ENCODE measurements around the gene IL13.
A peak's percentile ranks its signal among the peaks of the same experiment; 100 is the strongest.

The IL13 gene

DNA sequence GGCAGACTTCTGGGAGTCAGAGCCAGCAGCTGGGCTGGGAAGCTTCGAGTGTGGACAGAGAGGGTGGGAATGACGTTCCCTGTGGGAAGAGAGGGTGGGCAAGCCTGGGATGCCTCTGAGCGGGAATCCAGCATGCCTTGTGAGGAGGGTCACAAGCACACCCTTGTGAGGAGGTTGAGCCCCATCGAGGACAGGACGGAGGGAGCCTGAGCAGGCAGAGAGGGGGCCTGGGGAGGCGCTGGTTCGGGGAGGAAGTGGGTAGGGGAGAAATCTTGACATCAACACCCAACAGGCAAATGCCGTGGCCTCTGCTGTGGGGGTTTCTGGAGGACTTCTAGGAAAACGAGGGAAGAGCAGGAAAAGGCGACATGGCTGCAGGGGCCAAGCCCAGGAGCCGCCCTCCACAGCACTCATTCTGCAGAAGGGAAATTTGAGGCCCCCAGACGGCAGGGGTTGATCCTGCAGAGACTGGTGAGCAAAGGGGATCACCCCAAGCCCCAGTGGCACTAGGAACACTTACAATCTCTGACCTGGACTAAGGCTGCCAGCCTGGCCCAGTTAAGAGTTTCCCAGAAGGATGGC is 1.1 kb upstream of the IL13 start:
- peak; percentile 43 for DNase-seq

DNA sequence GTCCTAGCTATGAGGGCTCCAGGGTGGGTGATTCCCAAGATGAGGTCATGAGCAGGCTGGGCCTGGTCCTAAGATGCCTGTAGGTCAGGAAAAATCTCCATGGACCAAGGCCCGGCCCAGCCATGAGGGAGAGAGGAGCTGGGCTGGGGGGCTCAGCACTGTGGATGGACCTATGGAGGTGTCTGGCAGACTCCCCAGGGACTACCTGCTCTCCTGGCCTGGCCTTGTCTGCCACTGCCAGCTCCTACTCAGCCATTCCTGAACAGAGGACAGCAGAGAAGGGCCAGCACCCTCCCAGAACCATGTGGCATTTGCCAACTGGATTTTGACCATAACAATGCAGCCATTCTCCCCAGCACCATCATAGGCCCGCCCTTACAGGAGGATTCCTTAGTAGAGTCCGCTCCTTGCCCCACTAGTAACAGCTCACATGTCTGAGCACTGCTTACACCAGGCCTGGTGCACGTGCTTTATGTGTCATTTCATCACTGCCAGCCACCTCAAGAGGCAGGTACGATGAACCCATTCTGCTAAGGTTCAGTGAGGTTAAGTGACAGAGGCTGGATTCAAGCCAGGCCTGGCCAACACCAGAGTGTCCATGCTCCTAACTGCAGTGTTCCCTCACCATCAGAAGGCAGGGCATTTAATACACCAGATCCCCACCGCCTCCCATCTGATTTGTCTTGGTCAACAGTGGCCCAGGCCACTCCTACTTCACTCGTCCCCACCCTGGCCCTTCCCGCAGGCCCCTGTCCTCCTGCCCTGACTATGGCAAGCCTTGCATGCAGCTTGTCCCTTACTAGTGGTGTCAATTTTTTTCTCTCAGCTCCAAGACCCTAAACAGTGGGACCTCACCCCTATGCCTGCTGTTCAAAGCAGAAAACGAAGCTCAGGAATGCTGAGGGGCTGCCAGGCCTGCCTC is 669 bp downstream of the IL13 start:
- no peak for DNase-seq

- no peak for DNase-seq
Measured at GRCh38 chr5:132659598-132660493, 1.9 kb downstream of the IL13 start.

DNA sequence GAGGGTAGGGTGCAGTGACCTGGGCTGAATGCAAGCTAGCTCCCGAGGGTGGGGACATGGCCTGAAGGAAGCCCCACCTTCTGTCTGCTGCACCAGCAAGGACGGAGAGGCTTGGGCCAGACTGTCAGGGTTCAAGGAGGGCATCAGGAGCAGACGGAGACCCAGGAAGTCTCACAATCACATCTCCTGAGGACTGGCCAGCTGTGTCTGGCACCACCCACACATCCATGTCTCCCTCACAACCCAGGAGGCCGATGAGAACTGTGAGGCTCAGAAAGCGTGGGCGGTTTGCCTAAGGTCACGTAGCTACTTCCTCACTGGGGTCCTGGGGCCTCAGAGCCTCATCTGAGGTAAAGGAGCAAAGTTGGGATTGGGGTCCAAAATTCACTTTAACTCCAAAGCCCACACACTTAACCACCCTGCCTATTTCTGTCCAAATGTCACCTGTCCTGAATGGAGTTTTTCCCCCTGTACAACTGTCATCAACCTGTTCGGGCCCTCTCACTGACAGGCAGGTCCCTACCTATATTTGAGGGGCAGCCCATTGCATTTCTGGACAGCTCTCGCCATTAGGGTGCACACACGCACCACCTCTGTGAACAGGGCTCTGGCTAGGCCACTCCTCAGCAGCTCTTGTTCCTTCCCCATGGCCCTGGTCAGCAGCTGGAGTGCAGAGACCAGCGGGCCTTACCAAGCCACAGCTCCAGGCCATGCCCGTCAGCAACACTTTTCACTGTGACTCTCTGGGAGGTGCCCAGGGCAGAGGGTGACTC is 3.4 kb downstream of the IL13 start:
- DNase-seq: peak; percentile 51

- peak; percentile 38 for DNase-seq
Measured at GRCh38 chr5:132662004-132662401, 4.0 kb downstream of the IL13 start.

- peak; percentile 71 for DNase-seq
Measured at GRCh38 chr5:132662925-132663770, 5.2 kb downstream of the IL13 start.

DNA sequence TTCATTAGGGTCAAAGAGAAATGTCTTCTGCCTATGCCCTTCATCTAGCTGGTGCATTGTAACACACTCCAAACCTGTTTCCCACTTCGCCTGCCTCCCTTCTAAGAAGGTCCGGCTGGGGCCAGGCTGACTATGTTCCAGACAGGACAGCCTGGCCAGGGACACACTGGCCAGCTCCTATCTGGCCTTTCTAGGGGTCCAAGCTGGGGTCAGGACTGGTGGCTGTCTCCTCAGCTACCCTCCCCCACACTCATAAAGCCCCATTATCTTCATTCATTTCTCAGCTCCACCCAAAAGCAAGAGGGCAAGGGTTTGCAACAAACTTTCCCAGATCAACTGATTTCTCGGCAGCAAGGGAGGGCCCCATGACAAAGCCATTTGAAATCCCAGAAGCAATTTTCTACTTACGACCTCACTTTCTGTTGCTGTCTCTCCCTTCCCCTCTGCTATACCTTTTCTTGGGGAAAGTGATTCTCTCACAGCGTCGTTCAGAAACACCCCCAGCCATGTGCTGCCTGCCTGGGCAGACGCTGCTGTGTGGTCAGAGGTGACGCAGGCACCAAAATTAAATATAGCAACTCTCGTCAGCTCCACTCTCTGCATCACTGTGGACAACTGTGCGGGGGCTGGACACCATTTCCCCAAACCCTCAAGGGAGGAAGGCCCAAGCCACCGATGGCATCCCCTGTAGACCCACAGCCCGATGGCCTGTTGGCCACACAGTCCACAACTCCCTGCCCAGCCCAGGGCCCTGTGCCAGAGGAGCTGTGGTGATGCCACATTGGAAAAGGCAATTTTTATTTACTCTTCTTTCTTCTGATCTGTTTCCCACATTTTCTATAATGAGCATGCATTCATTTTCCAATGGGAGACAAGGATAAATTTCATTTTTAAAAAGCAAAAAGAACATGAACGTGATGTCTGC is 6.1 kb downstream of the IL13 start:
- peak; percentile 46 for DNase-seq

DNA sequence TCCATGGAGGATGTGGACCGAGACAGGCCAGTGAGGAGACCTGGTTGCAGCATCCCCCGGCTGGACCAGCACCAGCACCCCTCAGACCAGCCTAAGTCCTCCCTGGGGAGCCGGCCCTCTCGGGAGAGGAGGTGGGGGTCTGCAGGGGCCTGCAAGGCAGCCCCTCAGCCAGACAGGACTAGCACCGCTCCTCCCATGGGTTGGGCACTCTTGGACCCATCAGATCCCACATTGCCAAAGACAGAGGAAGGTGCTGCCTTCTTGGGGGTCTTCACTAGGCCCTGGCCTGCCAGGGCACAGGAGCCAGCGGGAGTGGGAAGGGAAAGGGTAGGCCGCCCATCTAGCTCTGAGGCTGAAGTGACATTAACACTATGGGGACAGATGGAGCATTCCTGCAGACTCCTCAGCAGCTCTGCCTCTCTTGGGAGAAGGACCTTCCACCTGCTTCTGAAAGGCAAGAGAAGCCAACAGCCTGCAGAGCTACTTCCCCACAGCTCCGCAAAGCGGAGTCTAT is 6.8 kb downstream of the IL13 start:
- no peak for DNase-seq

GRCh38 chr5:132665574-132666080 is 7.7 kb downstream of the IL13 start:
- DNase-seq: no peak

- no peak for DNase-seq
Measured at GRCh38 chr5:132666310-132667123, 8.5 kb downstream of the IL13 start.

DNA sequence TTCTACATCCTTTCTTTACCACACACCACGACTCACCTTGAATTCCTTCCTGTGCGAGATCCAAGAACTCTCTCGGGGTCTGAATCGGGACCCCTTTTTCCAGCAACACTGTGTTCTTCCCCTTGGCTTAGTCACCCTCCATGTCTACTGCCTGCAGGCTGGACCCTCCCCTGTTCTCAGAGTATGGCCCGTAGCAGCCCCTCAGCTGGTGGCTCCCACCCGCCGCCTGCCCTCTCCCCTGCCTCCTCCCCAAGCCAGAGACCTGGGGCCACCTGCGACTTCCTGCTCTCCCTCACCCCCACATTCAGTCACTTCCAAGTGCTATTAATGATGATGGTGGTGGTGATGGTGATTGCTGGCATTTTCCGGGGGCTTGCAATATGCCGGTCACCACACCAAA is 9.3 kb downstream of the IL13 start:
- no peak for DNase-seq

- DNase-seq: no peak
Measured at GRCh38 chr5:132667761-132668705, 10.1 kb downstream of the IL13 start.

- DNase-seq: no peak
Measured at GRCh38 chr5:132668706-132669454, 10.9 kb downstream of the IL13 start.

DNA sequence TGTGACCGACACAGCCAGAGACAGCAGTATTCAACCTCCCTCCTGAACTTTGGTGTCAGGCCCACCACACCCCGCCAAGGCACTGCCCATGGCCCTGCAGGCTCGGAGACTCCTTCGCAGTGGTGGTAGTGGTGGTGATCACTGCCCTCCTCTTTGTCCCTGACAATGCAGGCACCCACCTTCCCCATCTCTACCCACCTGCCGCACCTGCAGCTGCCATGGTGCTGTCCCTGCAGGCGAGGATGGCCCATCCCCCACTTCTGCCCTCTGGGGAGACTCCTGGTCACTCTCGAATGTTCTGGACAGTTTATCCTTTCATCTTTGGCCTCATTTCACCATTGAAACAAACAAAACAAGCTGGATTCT is 11.5 kb downstream of the IL13 start:
- no peak for DNase-seq

- DNase-seq: no peak
Measured at GRCh38 chr5:132669966-132670882, 12.3 kb downstream of the IL13 start.

- no peak for DNase-seq
Measured at GRCh38 chr5:132671000-132671399, 13.0 kb downstream of the IL13 start.
